Prostate gland (tissue), 2 donors: Measurements from ENCODE around the gene ABCE1.

Experiments
- POLR2AphosphoS5 ChIP-seq: sonication (generic); formaldehyde crosslinking; IDR thresholded peaks from one replicate; pipeline ENCODE4 v1.6.1; 2017; ENCODE audit warnings: antibody characterized with exemption
- TF ChIP-seq, protein P1 (sequence below), 4 experiments: fragments of 200-600 bp in 2 of 4; fragments of 450-650 bp in 2 of 4; sonication (generic) in 2 of 4; IDR thresholded peaks; 1 replicate in 3 of 4; 2 replicates in 1 of 4; pipeline ENCODE4 v1.5.1; 2016 to 2019; ENCODE audit warnings: antibody characterized with exemption in 4 of 4, mild to moderate bottlenecking in 2 of 4, moderate library complexity in 2 of 4

- TF ChIP-seq, protein P1, sequence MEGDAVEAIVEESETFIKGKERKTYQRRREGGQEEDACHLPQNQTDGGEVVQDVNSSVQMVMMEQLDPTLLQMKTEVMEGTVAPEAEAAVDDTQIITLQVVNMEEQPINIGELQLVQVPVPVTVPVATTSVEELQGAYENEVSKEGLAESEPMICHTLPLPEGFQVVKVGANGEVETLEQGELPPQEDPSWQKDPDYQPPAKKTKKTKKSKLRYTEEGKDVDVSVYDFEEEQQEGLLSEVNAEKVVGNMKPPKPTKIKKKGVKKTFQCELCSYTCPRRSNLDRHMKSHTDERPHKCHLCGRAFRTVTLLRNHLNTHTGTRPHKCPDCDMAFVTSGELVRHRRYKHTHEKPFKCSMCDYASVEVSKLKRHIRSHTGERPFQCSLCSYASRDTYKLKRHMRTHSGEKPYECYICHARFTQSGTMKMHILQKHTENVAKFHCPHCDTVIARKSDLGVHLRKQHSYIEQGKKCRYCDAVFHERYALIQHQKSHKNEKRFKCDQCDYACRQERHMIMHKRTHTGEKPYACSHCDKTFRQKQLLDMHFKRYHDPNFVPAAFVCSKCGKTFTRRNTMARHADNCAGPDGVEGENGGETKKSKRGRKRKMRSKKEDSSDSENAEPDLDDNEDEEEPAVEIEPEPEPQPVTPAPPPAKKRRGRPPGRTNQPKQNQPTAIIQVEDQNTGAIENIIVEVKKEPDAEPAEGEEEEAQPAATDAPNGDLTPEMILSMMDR (IDR thresholded peaks at IDR 0.05) = no peak
- no peak for TF ChIP-seq POLR2AphosphoS5
Measured at GRCh38 chr4:145076469-145076855, 21.6 kb upstream of the ABCE1 start.
